HFFc6 (cell line): ENCODE results near the gene ZBTB8OS. TPM values are rescaled to one million over a fixed set of nuclear protein-coding genes. Genes with fewer than 3 reads are reported as not detected.

ENCODE experiments used
- DNase-seq: peaks from one replicate; pipeline ENCODE4 v3.0.0-alpha.2; 2018
- H3K27ac Mint-ChIP-seq: 2 replicates; pipeline ENCODE4 v1.8.0; 2020; ENCODE audit warnings: mild to moderate bottlenecking, mixed read lengths
- H3K27me3 Mint-ChIP-seq: 2 replicates; pipeline ENCODE4 v1.8.0; 2021; ENCODE audit warnings: mild to moderate bottlenecking, moderate library complexity, mixed read lengths; ENCODE audit not compliant: insufficient read depth
- H3K36me3 Mint-ChIP-seq: 2 replicates; pipeline ENCODE4 v1.8.0; 2021; ENCODE audit warnings: low read depth, mixed read lengths
- H3K4me1 Mint-ChIP-seq: 2 replicates; pipeline ENCODE4 v1.8.0; 2020; ENCODE audit warnings: low read depth, mixed read lengths
- H3K4me3 Mint-ChIP-seq: 2 replicates; pipeline ENCODE4 v1.8.0; 2020; ENCODE audit warnings: mild to moderate bottlenecking, moderate library complexity, mixed read lengths
- H3K9me3 Mint-ChIP-seq: 2 replicates; pipeline ENCODE4 v1.8.0; 2020; ENCODE audit warnings: mild to moderate bottlenecking, mixed read lengths
- total RNA-seq, 6 experiments: library from RNA; stranded (reverse); fragmentation: NEBNext Ultra II Directional; extraction: Animal tissue kit (Norgen Biotek cat#: 25700); gene quantifications; 2 replicates in 1 of 6; 3 replicates in 5 of 6; pipeline ENCODE4 v1.2.3, GENCODE V29; 2021
- TF ChIP-seq, protein P1 (sequence below): fragments of 200-600 bp; sonication (generic); IDR thresholded peaks from 2 replicates; pipeline ENCODE4 v1.5.0; 2021; ENCODE audit warnings: antibody characterized with exemption, mild to moderate bottlenecking

ZBTB8OS gene
- total RNA-seq, 6 experiments from 2014 or later, result 44.9 to 52.7 (median 47.4) TPM

DNA sequence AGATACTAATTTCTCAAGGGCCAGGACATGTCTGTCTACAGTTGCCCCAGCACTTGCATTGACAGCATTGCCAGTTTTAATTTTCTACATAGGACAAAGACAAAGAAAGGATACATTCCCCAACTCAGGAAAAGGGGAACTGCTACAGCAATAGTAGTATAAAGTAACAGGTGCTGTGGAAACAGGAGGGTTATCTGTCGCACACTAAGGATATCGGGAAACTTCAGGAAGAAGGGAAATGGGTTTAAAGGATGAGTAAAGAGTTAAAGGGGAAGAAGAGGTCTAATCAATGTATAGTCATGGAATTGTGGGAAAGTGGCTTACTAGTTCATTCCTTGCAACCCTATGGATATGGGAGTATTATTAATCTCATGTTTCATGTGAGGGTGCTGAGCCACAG lies 36.0 kb upstream of the ZBTB8OS start:
- peaks cover 37% of the 10 kb centered on the region for H3K36me3 Mint-ChIP-seq
- no peak overlapping the region for H3K27ac Mint-ChIP-seq
- H3K4me3 Mint-ChIP-seq, result no peak overlapping the region
- DNase-seq, result no peak
- H3K9me3 Mint-ChIP-seq, result no peaks in the 10 kb centered on the region
- peaks cover 1% of the 10 kb centered on the region; the same call in 1 of the 2 replicates for H3K27me3 Mint-ChIP-seq
- H3K4me1 Mint-ChIP-seq, result peaks cover 29% of the 10 kb centered on the region
- TF ChIP-seq, protein P1, sequence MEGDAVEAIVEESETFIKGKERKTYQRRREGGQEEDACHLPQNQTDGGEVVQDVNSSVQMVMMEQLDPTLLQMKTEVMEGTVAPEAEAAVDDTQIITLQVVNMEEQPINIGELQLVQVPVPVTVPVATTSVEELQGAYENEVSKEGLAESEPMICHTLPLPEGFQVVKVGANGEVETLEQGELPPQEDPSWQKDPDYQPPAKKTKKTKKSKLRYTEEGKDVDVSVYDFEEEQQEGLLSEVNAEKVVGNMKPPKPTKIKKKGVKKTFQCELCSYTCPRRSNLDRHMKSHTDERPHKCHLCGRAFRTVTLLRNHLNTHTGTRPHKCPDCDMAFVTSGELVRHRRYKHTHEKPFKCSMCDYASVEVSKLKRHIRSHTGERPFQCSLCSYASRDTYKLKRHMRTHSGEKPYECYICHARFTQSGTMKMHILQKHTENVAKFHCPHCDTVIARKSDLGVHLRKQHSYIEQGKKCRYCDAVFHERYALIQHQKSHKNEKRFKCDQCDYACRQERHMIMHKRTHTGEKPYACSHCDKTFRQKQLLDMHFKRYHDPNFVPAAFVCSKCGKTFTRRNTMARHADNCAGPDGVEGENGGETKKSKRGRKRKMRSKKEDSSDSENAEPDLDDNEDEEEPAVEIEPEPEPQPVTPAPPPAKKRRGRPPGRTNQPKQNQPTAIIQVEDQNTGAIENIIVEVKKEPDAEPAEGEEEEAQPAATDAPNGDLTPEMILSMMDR, result no peak

DNA sequence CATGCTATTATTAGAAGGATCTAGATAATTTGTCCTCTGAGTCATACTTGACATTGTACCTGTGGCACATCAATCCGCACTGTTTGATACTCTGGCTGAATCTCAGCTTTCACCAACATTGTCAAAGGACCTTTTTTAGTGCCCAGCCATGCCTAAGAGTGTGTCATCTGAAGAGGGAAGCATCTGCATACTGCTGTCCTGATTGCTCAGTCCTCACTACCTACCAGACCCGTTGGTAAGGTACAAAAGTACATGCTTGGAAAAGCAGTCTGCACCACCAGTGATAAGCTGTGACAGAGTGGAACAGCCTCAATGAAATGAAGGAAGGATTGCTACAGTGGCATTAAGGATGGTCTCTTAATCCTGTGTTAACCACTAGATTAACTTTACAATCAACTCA lies 35.1 kb upstream of the ZBTB8OS start:
- no peaks in the 10 kb centered on the region for H3K9me3 Mint-ChIP-seq
- no peak for DNase-seq
- peaks cover 35% of the 10 kb centered on the region for H3K4me1 Mint-ChIP-seq
- no peak overlapping the region for H3K4me3 Mint-ChIP-seq
- peaks cover 1% of the 10 kb centered on the region; the same call in 1 of the 2 replicates for H3K27me3 Mint-ChIP-seq
- TF ChIP-seq, protein P1, result no peak
- H3K27ac Mint-ChIP-seq, result no peak overlapping the region
- H3K36me3 Mint-ChIP-seq, result peaks cover 45% of the 10 kb centered on the region

DNA sequence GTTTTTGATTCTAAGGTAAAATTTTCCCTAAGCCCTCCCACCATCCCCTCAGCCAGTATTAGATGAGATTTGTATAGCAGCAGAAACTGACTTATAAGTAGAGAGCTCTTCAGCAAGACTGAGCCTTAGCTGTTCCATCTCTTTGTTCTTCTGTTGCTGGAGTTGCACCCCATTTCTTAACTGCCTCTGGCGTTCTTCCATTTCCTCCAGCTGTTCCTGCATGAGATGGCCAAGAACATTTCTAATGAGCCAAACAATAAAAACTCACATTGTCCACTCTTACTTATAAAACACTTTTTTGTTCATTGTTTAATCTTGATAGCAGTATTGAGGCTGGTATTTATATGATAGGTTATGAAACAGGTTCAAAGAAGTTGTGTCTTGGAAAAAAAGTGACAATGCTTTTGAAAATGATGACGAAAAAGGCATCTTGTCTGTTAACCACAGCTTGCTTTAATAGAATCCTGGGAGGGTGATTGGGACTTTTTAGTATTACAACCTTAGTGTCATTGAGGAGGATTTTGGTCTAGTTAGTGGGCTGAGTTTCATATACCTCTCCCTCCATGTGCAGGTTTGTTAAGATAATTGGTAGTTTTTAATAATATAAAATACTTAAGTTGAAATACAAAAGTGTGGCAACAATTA lies 33.9 kb upstream of the ZBTB8OS start:
- Mint-ChIP-seq H3K4me3 (no peak overlapping the region), H3K9me3 (no peaks in the 10 kb centered on the region), H3K27ac (peak overlapping the region; percentile 32; the same call in 1 of the 2 replicates), H3K4me1 (peaks cover 35% of the 10 kb centered on the region), H3K27me3 (no peaks in the 10 kb centered on the region), H3K36me3 (peaks cover 53% of the 10 kb centered on the region)
- DNase-seq, result peak; percentile 23
- TF ChIP-seq, protein P1, result no peak

DNA sequence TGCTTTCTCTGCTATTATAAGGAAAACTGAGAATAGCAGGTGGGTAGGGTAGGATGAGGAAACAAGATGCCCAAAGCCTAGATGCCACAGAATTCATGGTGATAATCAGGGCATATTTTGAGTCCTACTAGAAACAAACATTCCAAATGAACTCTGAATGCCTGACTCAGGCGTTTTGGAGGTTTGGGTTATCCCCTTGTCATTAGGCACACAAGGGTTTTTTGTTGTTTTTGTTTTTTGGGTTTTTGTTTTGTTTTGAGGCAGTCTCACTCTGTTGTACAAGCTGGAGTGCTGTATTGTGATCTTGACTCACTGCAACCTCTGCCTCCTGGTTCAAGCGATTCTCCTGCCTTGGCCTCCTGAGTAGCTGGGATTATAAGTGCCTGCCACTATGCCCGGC lies 33.0 kb upstream of the ZBTB8OS start:
- Mint-ChIP-seq H3K36me3 (peaks cover 54% of the 10 kb centered on the region), H3K27ac (0 out of 2 replicates have a peak overlapping the region, but pooled peaks have one; percentile 32), H3K4me3 (no peak overlapping the region), H3K27me3 (no peaks in the 10 kb centered on the region), H3K9me3 (no peaks in the 10 kb centered on the region), H3K4me1 (peaks cover 35% of the 10 kb centered on the region)
- no peak for DNase-seq
- TF ChIP-seq, protein P1, result no peak

DNA sequence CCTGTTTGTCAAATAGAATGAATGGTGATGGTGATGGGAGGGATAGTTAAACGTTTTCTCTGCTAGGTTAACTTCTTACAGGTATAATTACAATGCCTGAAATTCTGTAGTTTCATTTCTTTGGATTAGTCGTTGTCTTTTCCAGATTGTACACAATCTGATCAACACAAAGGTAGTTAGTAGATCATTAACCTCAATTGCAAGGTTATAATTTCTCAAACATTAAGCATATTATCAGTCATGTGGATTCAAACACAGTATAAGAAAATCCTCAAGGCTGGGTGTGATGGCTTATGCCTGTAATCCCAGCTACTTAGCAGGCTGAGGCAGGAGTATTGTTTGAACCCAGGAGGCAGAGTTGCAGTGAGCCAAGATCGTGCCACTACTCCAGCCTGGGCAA lies 31.6 kb upstream of the ZBTB8OS start:
- H3K27ac Mint-ChIP-seq, result peak overlapping the region; percentile 10; the same call in 1 of the 2 replicates
- TF ChIP-seq, protein P1, result no peak
- H3K4me1 Mint-ChIP-seq, result peaks cover 23% of the 10 kb centered on the region
- H3K4me3 Mint-ChIP-seq, result no peak overlapping the region
- H3K9me3 Mint-ChIP-seq, result no peaks in the 10 kb centered on the region
- H3K36me3 Mint-ChIP-seq, result peaks cover 52% of the 10 kb centered on the region
- H3K27me3 Mint-ChIP-seq, result no peaks in the 10 kb centered on the region
- no peak for DNase-seq
